Endothelial cell of umbilical vein (primary cell): Measurements from ENCODE around the gene KRT12. TPM values are rescaled to one million over a fixed set of nuclear protein-coding genes. Genes with fewer than 3 reads are reported as not detected.

ENCODE experiments used
- BruUV-seq: library from RNA; stranded (reverse); fragments of 400-500 nt; replicated peaks from 2 replicates; lab custom pipeline; 2021; lab: Mats Ljungman, UMichigan
- CTCF ChIA-PET: fragments of 300-600, 350-600 bp; sonication (Branson Sonifier 250); formaldehyde crosslinking; loops from one replicate; lab custom pipeline; 2021; ENCODE audit warnings: antibody characterized with exemption, inconsistent platforms; lab: Charles Lee
- POLR2A ChIA-PET: fragments of 300-600, 350-600 bp; sonication (Branson Sonifier 250); formaldehyde crosslinking; loops from one replicate; lab custom pipeline; 2021; ENCODE audit warnings: antibody characterized with exemption, inconsistent platforms; lab: Charles Lee
- DNase-seq: peaks from one replicate; pipeline ENCODE4 v3.0.0-alpha.2; 2011; ENCODE audit warnings: low read depth, low spot score
- FAIRE-seq: peaks from 2 replicates; lab custom pipeline; 2011; peaks lifted over from hg19 to GRCh38; lab: Jason Lieb, UNC
- H2AFZ ChIP-seq: 2 replicates; pipeline ENCODE4 v1.6.0; 2012; ENCODE audit warnings: low read depth, low read length, control low read depth, inconsistent platforms
- H3K27ac ChIP-seq: 2 replicates; pipeline ENCODE4 v1.5.1; 2011; ENCODE audit warnings: low read depth, mild to moderate bottlenecking, control low read depth, low read length, moderate library complexity; ENCODE audit not compliant: insufficient read depth
- H3K27me3 ChIP-seq, 2 experiments: 2 replicates each; pipeline versions ENCODE4 v1.6.0 to v1.6.1; 2011; ENCODE audit warnings: low read length in 2 of 2, mixed read lengths in 1 of 2; ENCODE audit not compliant: control insufficient read depth in 2 of 2, insufficient read depth in 2 of 2
- H3K36me3 ChIP-seq, 2 experiments: 2 replicates in 1 of 2; 3 replicates in 1 of 2; pipeline ENCODE4 v1.5.1; 2011; ENCODE audit warnings: low read length in 2 of 2, mild to moderate bottlenecking in 1 of 2, moderate library complexity in 1 of 2; ENCODE audit not compliant: control insufficient read depth in 2 of 2, insufficient read depth in 2 of 2; ENCODE audit errors: extremely low read depth in 1 of 2
- H3K4me1 ChIP-seq: 3 replicates; pipeline ENCODE4 v1.5.1; 2011; ENCODE audit warnings: mild to moderate bottlenecking, low read length; ENCODE audit not compliant: control insufficient read depth, insufficient read depth; ENCODE audit errors: extremely low read depth
- H3K4me2 ChIP-seq: 2 replicates; pipeline ENCODE4 v1.6.1; 2011; ENCODE audit warnings: low read length, control low read depth, mixed read lengths; ENCODE audit not compliant: insufficient read depth
- H3K4me3 ChIP-seq, 3 experiments: fragments of 200-600 bp in 1 of 3; sonication (generic), shearing (Covaris generic) in 1 of 3; replicated peaks in 1 of 3; 2 replicates each; pipeline ENCODE4 v1.5.1; 2011 to 2016; ENCODE audit warnings: control low read depth in 3 of 3, low read length in 3 of 3, mild to moderate bottlenecking in 2 of 3, inconsistent platforms in 1 of 3, low read depth in 1 of 3, moderate library complexity in 1 of 3; ENCODE audit not compliant: insufficient read depth in 1 of 3
- H3K79me2 ChIP-seq: 2 replicates; pipeline ENCODE4 v1.6.0; 2012; ENCODE audit warnings: low read length, inconsistent platforms; ENCODE audit not compliant: control insufficient read depth, insufficient read depth
- H3K9ac ChIP-seq: replicated peaks from 2 replicates; pipeline ENCODE3; 2011; ENCODE audit warnings: low read length, control low read depth; ENCODE audit not compliant: insufficient read depth; ENCODE audit errors: extremely low read depth
- H3K9me1 ChIP-seq: replicated peaks from 3 replicates; pipeline ENCODE4 v1.6.0; 2011; ENCODE audit warnings: mild to moderate bottlenecking, low read length; ENCODE audit not compliant: control insufficient read depth, insufficient read depth; ENCODE audit errors: extremely low read depth
- H3K9me3 ChIP-seq: replicated peaks from 2 replicates; pipeline ENCODE4 v1.5.1; 2012; ENCODE audit warnings: low read length, inconsistent platforms; ENCODE audit not compliant: control insufficient read depth, insufficient read depth
- H4K20me1 ChIP-seq: replicated peaks from 2 replicates; pipeline ENCODE3; 2011; ENCODE audit warnings: mild to moderate bottlenecking, low read length; ENCODE audit not compliant: control insufficient read depth, insufficient read depth; ENCODE audit errors: extremely low read depth
- CTCF ChIP-seq, 2 donors: IDR thresholded peaks; 1 replicate in 1 of 2; 2 replicates in 1 of 2; pipeline ENCODE4 v1.5.1; 2011; ENCODE audit warnings: low read length in 2 of 2, mild to moderate bottlenecking in 2 of 2, moderate library complexity in 2 of 2, control low read depth in 1 of 2, inconsistent platforms in 1 of 2, low read depth in 1 of 2; ENCODE audit not compliant: insufficient read depth in 1 of 2; ENCODE audit errors: extremely low read depth in 1 of 2
- EZH2 ChIP-seq: IDR thresholded peaks from 2 replicates; pipeline ENCODE4 v1.6.1; 2012; ENCODE audit warnings: borderline replicate concordance, low read depth, mild to moderate bottlenecking, moderate library complexity, low read length, inconsistent platforms; ENCODE audit not compliant: severe bottlenecking
- FOS ChIP-seq: IDR thresholded peaks from 2 replicates; pipeline ENCODE4 v1.6.1; 2011; ENCODE audit warnings: mild to moderate bottlenecking, low read length, moderate library complexity, borderline replicate concordance; ENCODE audit not compliant: insufficient read depth
- MYC ChIP-seq: IDR thresholded peaks from one replicate; pipeline ENCODE4 v1.6.1; 2011; ENCODE audit warnings: mild to moderate bottlenecking, low read depth, low read length
- POLR2A ChIP-seq: IDR thresholded peaks from 2 replicates; pipeline ENCODE4 v1.6.1; 2012; ENCODE audit warnings: low read depth, mild to moderate bottlenecking, control low read depth, low read length
- POLR2AphosphoS5 ChIP-seq: IDR thresholded peaks from 2 replicates; pipeline ENCODE4 v1.6.1; 2012; ENCODE audit warnings: low read depth, mild to moderate bottlenecking, control low read depth, low read length, moderate library complexity; ENCODE audit not compliant: insufficient read depth
- dilution Hi-C: fragments of 300-500 bp; cut with MboI; formaldehyde crosslinking; loops from one replicate; pipeline ENCODE4 v1.15.0; 2019; ENCODE audit warnings: low sequenced_read_pairs; ENCODE audit not compliant: extremely low pct_ligation_motif_present
- intact Hi-C: fragments of 100-400 bp; cut with micrococcal nuclease; formaldehyde crosslinking; loops from one replicate; pipeline ENCODE4 v1.10.0; 2022
- polyA plus RNA-seq, 4 experiments: library from polyadenylated mRNA; depleted of rRNA in 3 of 4; stranded (reverse) in 3 of 4; unstranded in 1 of 4; fragments of >200 nt; gene quantifications; 2 replicates each; pipeline versions ENCODE4 v1.2.1 to v1.2.3, GENCODE V29; 2011 to 2012; ENCODE audit warnings: missing spikeins in 1 of 4
- total RNA-seq: library from RNA; stranded (reverse); gene quantifications from 2 replicates; pipeline ENCODE4 v1.2.3, GENCODE V29; 2021
- TF ChIP-seq, protein P1 (sequence below): IDR thresholded peaks from 2 replicates; pipeline ENCODE4 v1.6.1; 2011; ENCODE audit not compliant: insufficient read depth, insufficient read length

Gene KRT12
- total and polyA plus RNA-seq, 2 donors (not counting 3 experiments of a cell fraction or from before 2014, with no cell fraction given), result not detected

- Histone ChIP-seq H2AFZ (no peak overlapping the region), H3K27me3 (peaks cover 0 to 3% of the 10 kb centered on the region in 2 experiments), H3K36me3 (no peaks in the 10 kb centered on the region), H3K9me1 (no peaks in the 10 kb centered on the region), H3K9ac (no peak overlapping the region), H4K20me1 (no peaks in the 10 kb centered on the region), H3K4me3 (no peak overlapping the region), H3K4me1 (peaks cover 13% of the 10 kb centered on the region), H3K9me3 (no peaks in the 10 kb centered on the region), H3K27ac (no peak overlapping the region), H3K4me2 (no peak overlapping the region), H3K79me2 (no peaks in the 10 kb centered on the region)
- ChIA-PET CTCF (interaction anchor here (0.7 to 4.0 kb wide), 11 partner anchors 14 to 755 kb away, joined by 3 to 50 read pairs (median 4); no protein-coding TSS in a partner anchor), POLR2A (no interaction called here)
- TF ChIP-seq FOS, result no peak
- TF ChIP-seq POLR2A, result no peak
- TF ChIP-seq MYC, result no peak
- TF ChIP-seq, protein P1, sequence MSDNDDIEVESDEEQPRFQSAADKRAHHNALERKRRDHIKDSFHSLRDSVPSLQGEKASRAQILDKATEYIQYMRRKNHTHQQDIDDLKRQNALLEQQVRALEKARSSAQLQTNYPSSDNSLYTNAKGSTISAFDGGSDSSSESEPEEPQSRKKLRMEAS, result no peak
- TF ChIP-seq CTCF (IDR thresholded peaks at IDR 0.05; ENCODE audit: extremely low read depth in 1 of 2, insufficient read depth in 1 of 2, low read depth in 1 of 2, low read length in 2 of 2), result no peak
- intact Hi-C loops, result no loop called here
- no peak for FAIRE-seq
- no peak for DNase-seq
- dilution Hi-C loops, result no loop called here
- BruUV-seq, result no TSS peak
These were observed 43.4 kb upstream of the KRT12 start for GRCh38 chr17:40910441-40910841.

GRCh38 chr17:40909755-40910154 lies 42.7 kb upstream of the KRT12 start:
- peaks cover 13% of the 10 kb centered on the region for H3K4me1 ChIP-seq
- dilution Hi-C loops, result no loop called here
- no peak for FAIRE-seq

More at GRCh38 chr17:40909755-40910154, 42.7 kb upstream of the KRT12 start:
- H3K27me3 ChIP-seq, result peaks cover 0 to 3% of the 10 kb centered on the region in 2 experiments
- no peak overlapping the region for H3K4me3 ChIP-seq
- TF ChIP-seq FOS (no peak), POLR2AphosphoS5 (no peak), POLR2A (no peak), EZH2 (no peak), CTCF (IDR thresholded peaks at IDR 0.05; ENCODE audit: extremely low read depth in 1 of 2, insufficient read depth in 1 of 2, low read depth in 1 of 2, low read length in 2 of 2) (no peak)
- no peak overlapping the region for H3K27ac ChIP-seq
- POLR2A ChIA-PET, result no interaction called here
- no peaks in the 10 kb centered on the region for H3K79me2 ChIP-seq
- no peaks in the 10 kb centered on the region for H4K20me1 ChIP-seq
- H3K9me3 ChIP-seq, result no peaks in the 10 kb centered on the region
- DNase-seq, result no peak
- BruUV-seq, result no TSS peak
- H3K9ac ChIP-seq, result no peak overlapping the region
- intact Hi-C loops, result loop anchor here (1.0 kb wide), 8 partner anchors 52 to 757 kb away; no protein-coding TSS in a partner anchor
- CTCF ChIA-PET, result interaction anchor here (0.6 to 4.0 kb wide), 22 partner anchors 22 to 756 kb away, joined by 3 to 50 read pairs (median 3); partner anchors contain the start of gene KRT36
- H3K9me1 ChIP-seq, result no peaks in the 10 kb centered on the region
- no peaks in the 10 kb centered on the region for H3K36me3 ChIP-seq
- H2AFZ ChIP-seq, result no peak overlapping the region
- H3K4me2 ChIP-seq, result no peak overlapping the region
